Heart left ventricle (tissue), 13 donors: ENCODE results near the gene KIF4A.

ENCODE experiments used
- POLR2A ChIP-seq, 2 donors: fragments of 450-650 bp; IDR thresholded peaks; one replicate each; pipeline ENCODE4 v1.6.1; 2017; ENCODE audit warnings: antibody characterized with exemption in 2 of 2, mild to moderate bottlenecking in 2 of 2, moderate library complexity in 2 of 2
- TF ChIP-seq, protein P1 (sequence below), 12 donors: fragments of 200-600 bp; sonication (generic) in 4 of 12; IDR thresholded peaks; one replicate each; pipeline versions ENCODE4 v1.5.0 to v1.8.0; 2018 to 2022; ENCODE audit warnings: antibody characterized with exemption in 12 of 12, mild to moderate bottlenecking in 5 of 12
- donor health status: ischemic (EF 13 %, LVEDD 7.1; RV severe dilation, severe dysfunction).
- donor health status: DM: no; HTN: yes; CAD: no.
- donor health status: DM: no; HTN: no; CAD: no.
- donor health status: ischemic (EF 25% LVEDD 6.9; RV normal size, moderate dysfunction).
- donor health status: ischemic (EF 25% LVEDD 5.7; RV mildly dilated, moderate dysfunction).
- donor health status: ischemic (EF 35%, LVEDD 5.7; RV mildly dilated, moderate dysfunction).
- donor health status: nonischemic (EF 11% LVEDD 7.7; RV severe dilation, severe dysfunction).
- donor health status: DM: yes; HTN: yes; CAD: no.
- donor health status: PGD.
- donor health status: ischemic (EF 29% LVEDD 5.4; RV normal size, mild dysfunction).
- donor health status: nonischemic (EF 23%, LVEDD 6.1; RV moderate dilation, normal function).

DNA sequence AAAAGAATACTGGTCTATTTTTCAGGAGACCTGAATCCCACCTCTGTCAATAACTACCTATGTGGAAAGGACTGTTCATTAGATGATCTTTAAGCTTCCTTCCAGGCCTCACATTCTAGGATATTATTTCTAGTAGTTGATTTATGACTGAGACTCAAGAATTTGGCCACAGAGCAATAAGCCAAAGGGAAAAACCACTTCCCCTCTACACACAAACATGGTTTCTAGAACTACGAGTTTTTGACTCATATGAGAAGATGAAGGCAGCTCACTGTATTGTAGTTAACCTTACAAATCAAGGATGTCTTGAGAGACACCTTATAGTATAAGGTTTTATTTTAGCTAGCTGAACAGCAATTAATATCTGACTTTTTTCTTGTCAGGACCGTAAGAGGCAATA is 96.3 kb downstream of the KIF4A start:
- TF ChIP-seq, protein P1, sequence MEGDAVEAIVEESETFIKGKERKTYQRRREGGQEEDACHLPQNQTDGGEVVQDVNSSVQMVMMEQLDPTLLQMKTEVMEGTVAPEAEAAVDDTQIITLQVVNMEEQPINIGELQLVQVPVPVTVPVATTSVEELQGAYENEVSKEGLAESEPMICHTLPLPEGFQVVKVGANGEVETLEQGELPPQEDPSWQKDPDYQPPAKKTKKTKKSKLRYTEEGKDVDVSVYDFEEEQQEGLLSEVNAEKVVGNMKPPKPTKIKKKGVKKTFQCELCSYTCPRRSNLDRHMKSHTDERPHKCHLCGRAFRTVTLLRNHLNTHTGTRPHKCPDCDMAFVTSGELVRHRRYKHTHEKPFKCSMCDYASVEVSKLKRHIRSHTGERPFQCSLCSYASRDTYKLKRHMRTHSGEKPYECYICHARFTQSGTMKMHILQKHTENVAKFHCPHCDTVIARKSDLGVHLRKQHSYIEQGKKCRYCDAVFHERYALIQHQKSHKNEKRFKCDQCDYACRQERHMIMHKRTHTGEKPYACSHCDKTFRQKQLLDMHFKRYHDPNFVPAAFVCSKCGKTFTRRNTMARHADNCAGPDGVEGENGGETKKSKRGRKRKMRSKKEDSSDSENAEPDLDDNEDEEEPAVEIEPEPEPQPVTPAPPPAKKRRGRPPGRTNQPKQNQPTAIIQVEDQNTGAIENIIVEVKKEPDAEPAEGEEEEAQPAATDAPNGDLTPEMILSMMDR (IDR thresholded peaks at IDR 0.05), result no peak
- TF ChIP-seq POLR2A (IDR thresholded peaks at IDR 0.05), result no peak
